Hematopoietic multipotent progenitor cell treated with erythropoietin and hydrocortisone succinate and interleukin-3 and kit ligand, for 8 days (in vitro differentiated cells): ENCODE results near the gene CLEC19A.
A peak's percentile ranks its signal among the peaks of the same experiment; 100 is the strongest.
"Not testable (repeated sequence)": the region's sequence is repeated elsewhere in the genome, so short reads cannot be mapped to it uniquely, and the experiment has no call there.

ENCODE experiments used
- DNase-seq: peaks from one replicate; pipeline ENCODE4 v3.0.0-alpha.2; 2015

The CLEC19A gene

GRCh38 chr16:19287241-19287640, 1.7 kb downstream of the CLEC19A start:
- DNase-seq: no peak

- DNase-seq: no peak
Observed at GRCh38 chr16:19288872-19289799, 3.6 kb downstream of the CLEC19A start.

- no peak for DNase-seq
Observed at GRCh38 chr16:19289811-19290485, 4.4 kb downstream of the CLEC19A start.

GRCh38 chr16:19290860-19291259, 5.3 kb downstream of the CLEC19A start:
- DNase-seq: no peak

GRCh38 chr16:19291475-19291874, 5.9 kb downstream of the CLEC19A start:
- DNase-seq: peak; percentile 20

- DNase-seq: no peak
Observed at GRCh38 chr16:19292186-19292585, 6.7 kb downstream of the CLEC19A start.

- DNase-seq: no peak
Observed at GRCh38 chr16:19294156-19294649, 8.7 kb downstream of the CLEC19A start.

- no peak for DNase-seq
Observed at GRCh38 chr16:19295393-19295792, 9.9 kb downstream of the CLEC19A start.

- DNase-seq: no peak
Observed at GRCh38 chr16:19297454-19297853, 11.9 kb downstream of the CLEC19A start.

GRCh38 chr16:19299565-19299964, 14.0 kb downstream of the CLEC19A start:
- no peak for DNase-seq

GRCh38 chr16:19301931-19302330, 16.4 kb downstream of the CLEC19A start:
- no peak for DNase-seq

- no peak for DNase-seq
Observed at GRCh38 chr16:19304750-19305149, 19.2 kb downstream of the CLEC19A start.

GRCh38 chr16:19305443-19305842, 19.9 kb downstream of the CLEC19A start:
- no peak for DNase-seq

- peak; percentile 17 for DNase-seq
Observed at GRCh38 chr16:19307587-19308241, 22.2 kb downstream of the CLEC19A start.

GRCh38 chr16:19308392-19308791, 22.9 kb downstream of the CLEC19A start:
- DNase-seq: no peak

GRCh38 chr16:19309178-19309577, 23.6 kb downstream of the CLEC19A start:
- DNase-seq: no peak

- no peak for DNase-seq
Observed at GRCh38 chr16:19314718-19315425, 29.3 kb downstream of the CLEC19A start.

- DNase-seq: no peak
Observed at GRCh38 chr16:19315889-19316433, 30.4 kb downstream of the CLEC19A start.

GRCh38 chr16:19316846-19317245, 31.3 kb downstream of the CLEC19A start:
- no peak for DNase-seq

GRCh38 chr16:19321186-19321585, 35.7 kb downstream of the CLEC19A start:
- not testable (repeated sequence) for DNase-seq

GRCh38 chr16:19323596-19323995, 38.1 kb downstream of the CLEC19A start:
- no peak for DNase-seq

GRCh38 chr16:19328364-19328763, 42.8 kb downstream of the CLEC19A start:
- DNase-seq: no peak
